BE2C (cell line): Measurements from ENCODE around the gene LGALS3BP.

ENCODE experiments used
- DNase-seq: peaks from one replicate; pipeline ENCODE4 v3.0.0-alpha.2; 2020
- H3K27me3 ChIP-seq: fragments of 250-450 bp; sonication (Bioruptor Pico); 2 replicates; pipeline ENCODE4 v1.5.1; 2020; ENCODE audit warnings: mild to moderate bottlenecking
- H3K36me3 ChIP-seq: fragments of 250-450 bp; sonication (Bioruptor Pico); 2 replicates; pipeline ENCODE4 v1.5.1; 2020; ENCODE audit warnings: mild to moderate bottlenecking
- H3K4me1 ChIP-seq: fragments of 250-450 bp; sonication (Bioruptor Pico); 2 replicates; pipeline ENCODE4 v1.5.1; 2020
- H3K4me3 ChIP-seq: 2 replicates; pipeline ENCODE4 v1.5.1; 2011; ENCODE audit warnings: low read depth, low read length
- H3K9me3 ChIP-seq: fragments of 250-450 bp; sonication (Bioruptor Pico); 2 replicates; pipeline ENCODE4 v1.5.1; 2020
- CTCF ChIP-seq: IDR thresholded peaks from 2 replicates; pipeline ENCODE4 v1.5.1; 2012; ENCODE audit warnings: mild to moderate bottlenecking, low read depth, low read length

The LGALS3BP gene

GRCh38 chr17:78973196-78973595 lies 6.5 kb downstream of the LGALS3BP start:
- DNase-seq, result no peak
- no peaks in the 10 kb centered on the region for H3K27me3 ChIP-seq
- H3K9me3 ChIP-seq, result no peaks in the 10 kb centered on the region
- no peak overlapping the region for H3K4me3 ChIP-seq
- peaks cover 25% of the 10 kb centered on the region for H3K4me1 ChIP-seq
- no peak for TF ChIP-seq CTCF
- H3K36me3 ChIP-seq, result peaks cover 71% of the 10 kb centered on the region

GRCh38 chr17:78972507-78973105 lies 7.1 kb downstream of the LGALS3BP start:
- no peaks in the 10 kb centered on the region for H3K9me3 ChIP-seq
- no peak overlapping the region for H3K4me3 ChIP-seq
- H3K4me1 ChIP-seq, result peaks cover 19% of the 10 kb centered on the region
- peaks cover 77% of the 10 kb centered on the region for H3K36me3 ChIP-seq
- peak; percentile 24; the same call in 1 of the 2 replicates for TF ChIP-seq CTCF
- DNase-seq, result no peak
- H3K27me3 ChIP-seq, result no peaks in the 10 kb centered on the region

- Histone ChIP-seq H3K36me3 (peaks cover 77% of the 10 kb centered on the region), H3K9me3 (no peaks in the 10 kb centered on the region), H3K4me3 (no peak overlapping the region), H3K4me1 (peaks cover 12% of the 10 kb centered on the region), H3K27me3 (no peaks in the 10 kb centered on the region)
- no peak for DNase-seq
- no peak for TF ChIP-seq CTCF
Observed at GRCh38 chr17:78971756-78972506, 7.8 kb downstream of the LGALS3BP start.

GRCh38 chr17:78970834-78971755 lies 8.6 kb downstream of the LGALS3BP start:
- DNase-seq, result peak; percentile 83
- Histone ChIP-seq H3K4me3 (no peak overlapping the region), H3K36me3 (peaks cover 76% of the 10 kb centered on the region), H3K9me3 (no peaks in the 10 kb centered on the region), H3K4me1 (peaks cover 12% of the 10 kb centered on the region), H3K27me3 (no peaks in the 10 kb centered on the region)
- peak; percentile 94 for TF ChIP-seq CTCF

- Histone ChIP-seq H3K36me3 (peaks cover 69% of the 10 kb centered on the region), H3K4me1 (peaks cover 11% of the 10 kb centered on the region), H3K9me3 (no peaks in the 10 kb centered on the region), H3K27me3 (no peaks in the 10 kb centered on the region), H3K4me3 (no peak overlapping the region)
- DNase-seq, result no peak
- TF ChIP-seq CTCF, result no peak
Observed at GRCh38 chr17:78969865-78970264, 9.9 kb downstream of the LGALS3BP start.
